GM10266 (cell line): ENCODE data around the gene LGALS3.

ENCODE experiments used
- DNase-seq: peaks from one replicate; pipeline ENCODE4 v3.0.0; 2012; ENCODE audit errors: extremely low spot score
- TF ChIP-seq, protein P1 (sequence below): IDR thresholded peaks from 2 replicates; pipeline ENCODE4 v1.5.1; 2012; ENCODE audit warnings: mild to moderate bottlenecking, low read depth; ENCODE audit not compliant: control insufficient read depth, insufficient read depth; ENCODE audit errors: missing control alignments

Gene LGALS3

DNA sequence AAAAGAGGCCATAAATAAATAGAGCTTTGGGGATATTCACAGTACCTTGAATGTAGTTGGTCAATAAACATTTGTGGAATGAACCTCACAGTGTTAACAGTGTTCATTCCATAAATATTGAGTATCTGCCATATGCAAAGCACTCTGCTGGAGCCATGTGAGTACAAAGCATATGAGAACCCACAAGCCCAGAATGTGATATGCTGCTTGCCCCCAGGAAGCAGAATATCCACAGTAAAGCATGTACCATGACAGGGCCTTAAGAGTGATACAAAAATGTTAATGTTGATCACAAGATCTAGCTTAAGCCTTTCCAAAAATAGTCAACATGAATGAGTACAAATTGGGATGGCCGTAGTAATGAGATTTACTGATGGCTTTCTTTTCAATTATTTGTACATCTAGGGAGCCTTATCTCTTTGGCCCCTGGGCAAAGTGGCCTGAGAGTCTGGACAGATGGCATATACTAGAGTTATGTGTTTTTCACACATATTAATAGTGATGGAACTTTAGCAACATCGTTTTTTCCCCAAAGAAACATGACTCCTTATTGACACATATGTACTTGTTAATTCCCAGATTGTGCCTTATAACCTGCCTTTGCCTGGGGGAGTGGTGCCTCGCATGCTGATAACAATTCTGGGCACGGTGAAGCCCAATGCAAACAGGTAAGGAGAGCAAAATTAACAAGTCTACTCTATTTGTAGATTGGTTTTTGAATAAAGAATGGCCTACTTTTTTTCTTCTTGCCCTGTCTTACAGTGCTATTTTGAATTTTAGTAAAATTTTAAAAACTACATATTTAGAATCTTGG is 10.9 kb downstream of the LGALS3 start:
- no peak for DNase-seq
- TF ChIP-seq, protein P1, sequence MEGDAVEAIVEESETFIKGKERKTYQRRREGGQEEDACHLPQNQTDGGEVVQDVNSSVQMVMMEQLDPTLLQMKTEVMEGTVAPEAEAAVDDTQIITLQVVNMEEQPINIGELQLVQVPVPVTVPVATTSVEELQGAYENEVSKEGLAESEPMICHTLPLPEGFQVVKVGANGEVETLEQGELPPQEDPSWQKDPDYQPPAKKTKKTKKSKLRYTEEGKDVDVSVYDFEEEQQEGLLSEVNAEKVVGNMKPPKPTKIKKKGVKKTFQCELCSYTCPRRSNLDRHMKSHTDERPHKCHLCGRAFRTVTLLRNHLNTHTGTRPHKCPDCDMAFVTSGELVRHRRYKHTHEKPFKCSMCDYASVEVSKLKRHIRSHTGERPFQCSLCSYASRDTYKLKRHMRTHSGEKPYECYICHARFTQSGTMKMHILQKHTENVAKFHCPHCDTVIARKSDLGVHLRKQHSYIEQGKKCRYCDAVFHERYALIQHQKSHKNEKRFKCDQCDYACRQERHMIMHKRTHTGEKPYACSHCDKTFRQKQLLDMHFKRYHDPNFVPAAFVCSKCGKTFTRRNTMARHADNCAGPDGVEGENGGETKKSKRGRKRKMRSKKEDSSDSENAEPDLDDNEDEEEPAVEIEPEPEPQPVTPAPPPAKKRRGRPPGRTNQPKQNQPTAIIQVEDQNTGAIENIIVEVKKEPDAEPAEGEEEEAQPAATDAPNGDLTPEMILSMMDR, result no peak

DNA sequence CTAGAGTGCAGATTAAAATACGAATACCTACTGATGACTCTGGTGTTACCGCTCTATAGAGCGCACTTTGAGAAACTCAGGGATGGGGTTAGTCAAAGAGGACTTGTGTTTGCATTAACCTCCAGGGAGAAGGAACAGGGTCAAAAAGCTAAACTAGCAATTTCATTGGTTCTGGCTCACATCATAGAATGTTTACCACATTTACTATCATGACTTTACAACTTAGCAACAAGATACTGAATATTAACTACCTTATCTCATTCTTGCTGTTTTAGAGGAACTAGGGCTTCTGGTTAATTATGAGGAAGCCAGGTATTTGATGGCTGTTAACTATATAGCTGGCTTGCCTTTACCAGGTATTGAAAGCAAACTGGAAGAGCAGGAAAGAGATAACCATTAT is 12.8 kb downstream of the LGALS3 start:
- no peak for DNase-seq
- TF ChIP-seq, protein P1, result no peak

DNA sequence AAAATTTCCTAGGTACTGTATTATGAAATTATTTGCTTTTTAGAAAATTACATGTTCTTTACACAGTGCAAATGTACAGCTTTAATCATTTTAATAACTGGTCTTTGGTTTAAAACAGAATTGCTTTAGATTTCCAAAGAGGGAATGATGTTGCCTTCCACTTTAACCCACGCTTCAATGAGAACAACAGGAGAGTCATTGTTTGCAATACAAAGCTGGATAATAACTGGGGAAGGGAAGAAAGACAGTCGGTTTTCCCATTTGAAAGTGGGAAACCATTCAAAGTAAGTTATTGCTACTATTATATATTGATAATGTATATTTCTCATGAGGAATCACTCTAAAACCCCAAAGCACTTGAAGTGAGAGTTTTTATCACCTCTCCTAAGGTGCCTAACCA is 13.4 kb downstream of the LGALS3 start:
- TF ChIP-seq, protein P1, result no peak
- DNase-seq, result no peak

DNA sequence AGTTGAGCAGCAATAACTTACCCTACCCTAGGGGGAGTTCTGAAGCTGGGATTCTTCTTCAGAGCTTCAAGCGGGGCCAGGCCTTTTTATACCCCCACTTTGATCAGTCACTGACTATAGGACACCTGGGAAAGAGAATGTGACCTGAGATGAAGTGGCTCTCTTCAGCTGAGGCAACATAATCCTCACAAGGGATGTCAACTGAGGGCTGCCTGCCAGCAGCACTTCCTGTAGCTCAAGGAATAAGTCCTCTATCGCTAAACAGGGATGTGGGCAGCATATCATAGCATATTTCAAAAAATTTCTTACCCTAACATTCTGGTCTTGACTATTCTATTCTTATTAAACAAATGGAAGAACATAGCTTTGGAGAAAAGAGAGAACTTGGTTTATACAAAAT is 17.4 kb downstream of the LGALS3 start:
- DNase-seq, result no peak
- TF ChIP-seq, protein P1, result no peak

DNA sequence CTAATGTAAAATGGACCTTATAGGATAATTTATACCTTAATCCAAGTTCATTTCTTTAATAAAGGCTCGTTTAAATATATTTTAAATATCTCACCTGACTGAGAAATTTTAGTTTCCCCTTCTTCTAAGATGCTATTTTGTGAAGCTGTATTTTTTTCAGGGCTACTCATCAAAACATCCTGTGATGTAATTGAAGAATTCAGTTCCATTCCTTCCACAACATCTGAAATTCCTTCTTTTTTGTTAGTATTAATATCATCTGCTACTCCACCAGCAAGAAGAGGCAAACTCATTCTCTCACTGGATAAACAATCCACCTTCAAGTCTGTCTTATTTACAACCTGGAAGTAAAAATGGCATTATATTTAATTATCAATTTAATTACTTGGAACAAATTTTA is 22.5 kb downstream of the LGALS3 start:
- DNase-seq, result no peak
- TF ChIP-seq, protein P1, result no peak

DNA sequence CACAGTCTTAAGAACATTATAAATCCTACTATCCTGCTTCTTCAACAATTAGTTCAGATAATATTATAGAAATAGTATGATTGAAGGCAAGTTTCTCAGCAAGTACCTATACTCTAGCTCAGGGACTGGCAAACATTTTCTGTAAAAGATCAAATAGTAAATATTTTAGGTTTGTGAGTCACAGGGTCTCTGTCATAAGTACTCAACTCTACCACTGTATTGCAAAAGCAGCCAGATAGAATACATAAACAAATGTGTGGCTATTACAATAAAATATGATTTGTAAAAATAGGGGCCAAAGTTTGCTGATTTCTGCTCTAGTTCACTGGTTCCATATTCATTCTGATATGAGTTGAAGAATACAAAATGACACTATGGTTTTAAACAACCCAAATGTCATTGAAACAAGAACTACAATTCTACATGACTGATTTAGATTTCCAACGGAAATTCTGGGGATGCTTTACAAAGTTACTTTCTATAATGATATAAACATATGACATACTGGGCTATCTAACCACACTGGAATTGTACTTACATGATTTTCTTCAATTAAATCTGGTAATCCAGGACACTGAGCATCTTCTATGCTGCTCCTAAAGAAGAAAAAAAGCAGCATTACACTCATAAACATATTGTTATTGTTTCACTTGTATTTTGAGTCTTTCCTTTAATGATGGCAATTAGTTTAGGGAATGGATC is 23.2 kb downstream of the LGALS3 start:
- no peak for DNase-seq
- TF ChIP-seq, protein P1, result no peak

DNA sequence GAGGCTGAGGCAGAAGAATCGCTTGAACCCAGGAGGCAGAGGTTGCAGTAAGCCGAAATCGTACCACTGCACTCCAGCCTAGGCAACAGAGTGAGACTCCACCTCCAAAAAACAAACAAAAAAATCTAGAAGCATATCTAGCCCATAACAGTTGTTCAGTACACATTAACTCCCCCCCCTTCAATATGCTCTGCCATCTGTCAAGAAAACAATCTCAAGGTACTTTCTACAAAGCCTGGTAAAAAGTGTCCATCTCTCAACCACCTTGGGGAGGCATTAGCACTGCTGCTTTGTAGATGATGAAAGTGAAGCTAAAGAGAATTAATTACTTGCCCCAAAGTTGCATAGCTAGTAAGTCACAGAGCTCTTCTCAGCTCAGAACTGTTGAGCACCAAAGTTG is 24.9 kb downstream of the LGALS3 start:
- TF ChIP-seq, protein P1, result no peak
- DNase-seq, result no peak
